Right lobe of liver (tissue), 4 donors: Measurements from ENCODE around the gene PER2.

Source experiments
- POLR2A ChIP-seq: fragments of 450-650 bp; IDR thresholded peaks from one replicate; pipeline ENCODE4 v1.6.1; 2017; ENCODE audit warnings: antibody characterized with exemption, mild to moderate bottlenecking
- TF ChIP-seq, protein P1 (sequence below), 4 donors: fragments of 200-600 bp in 3 of 4; fragments of 450-650 bp in 1 of 4; IDR thresholded peaks; one replicate each; pipeline versions ENCODE4 v1.5.1 to v1.8.0; 2016 to 2022; ENCODE audit warnings: antibody characterized with exemption in 4 of 4, mild to moderate bottlenecking in 2 of 4
- donor health status: DM: no; HTN: no; CAD: no.
- donor health status: DM: no; HTN: no; CAD: no.
- donor health status: DM: no; HTN: yes; CAD: no.

DNA sequence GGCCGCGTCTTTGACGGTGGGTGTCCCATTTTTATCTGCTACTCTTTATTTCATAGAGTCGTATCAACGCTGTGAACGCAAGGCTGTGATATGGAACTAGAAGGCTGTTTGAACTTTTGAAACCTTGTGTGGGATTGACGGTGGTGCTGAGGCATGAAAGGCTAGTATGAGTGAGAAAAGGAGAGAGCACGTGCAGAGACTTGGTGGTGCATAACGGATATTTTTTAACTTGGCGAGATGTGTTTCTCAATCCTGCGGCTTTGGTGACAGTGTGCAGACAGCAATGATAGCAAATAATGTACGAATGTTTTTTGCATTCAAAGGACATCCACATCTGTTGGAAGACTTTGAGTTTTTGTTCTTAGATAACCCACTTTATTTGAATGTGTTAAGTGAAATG is 54.8 kb downstream of the PER2 start:
- TF ChIP-seq, protein P1, sequence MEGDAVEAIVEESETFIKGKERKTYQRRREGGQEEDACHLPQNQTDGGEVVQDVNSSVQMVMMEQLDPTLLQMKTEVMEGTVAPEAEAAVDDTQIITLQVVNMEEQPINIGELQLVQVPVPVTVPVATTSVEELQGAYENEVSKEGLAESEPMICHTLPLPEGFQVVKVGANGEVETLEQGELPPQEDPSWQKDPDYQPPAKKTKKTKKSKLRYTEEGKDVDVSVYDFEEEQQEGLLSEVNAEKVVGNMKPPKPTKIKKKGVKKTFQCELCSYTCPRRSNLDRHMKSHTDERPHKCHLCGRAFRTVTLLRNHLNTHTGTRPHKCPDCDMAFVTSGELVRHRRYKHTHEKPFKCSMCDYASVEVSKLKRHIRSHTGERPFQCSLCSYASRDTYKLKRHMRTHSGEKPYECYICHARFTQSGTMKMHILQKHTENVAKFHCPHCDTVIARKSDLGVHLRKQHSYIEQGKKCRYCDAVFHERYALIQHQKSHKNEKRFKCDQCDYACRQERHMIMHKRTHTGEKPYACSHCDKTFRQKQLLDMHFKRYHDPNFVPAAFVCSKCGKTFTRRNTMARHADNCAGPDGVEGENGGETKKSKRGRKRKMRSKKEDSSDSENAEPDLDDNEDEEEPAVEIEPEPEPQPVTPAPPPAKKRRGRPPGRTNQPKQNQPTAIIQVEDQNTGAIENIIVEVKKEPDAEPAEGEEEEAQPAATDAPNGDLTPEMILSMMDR (IDR thresholded peaks at IDR 0.05): no peak
- TF ChIP-seq POLR2A: no peak
